ENCODE data around the gene CRACR2A.

Gene CRACR2A

DNA sequence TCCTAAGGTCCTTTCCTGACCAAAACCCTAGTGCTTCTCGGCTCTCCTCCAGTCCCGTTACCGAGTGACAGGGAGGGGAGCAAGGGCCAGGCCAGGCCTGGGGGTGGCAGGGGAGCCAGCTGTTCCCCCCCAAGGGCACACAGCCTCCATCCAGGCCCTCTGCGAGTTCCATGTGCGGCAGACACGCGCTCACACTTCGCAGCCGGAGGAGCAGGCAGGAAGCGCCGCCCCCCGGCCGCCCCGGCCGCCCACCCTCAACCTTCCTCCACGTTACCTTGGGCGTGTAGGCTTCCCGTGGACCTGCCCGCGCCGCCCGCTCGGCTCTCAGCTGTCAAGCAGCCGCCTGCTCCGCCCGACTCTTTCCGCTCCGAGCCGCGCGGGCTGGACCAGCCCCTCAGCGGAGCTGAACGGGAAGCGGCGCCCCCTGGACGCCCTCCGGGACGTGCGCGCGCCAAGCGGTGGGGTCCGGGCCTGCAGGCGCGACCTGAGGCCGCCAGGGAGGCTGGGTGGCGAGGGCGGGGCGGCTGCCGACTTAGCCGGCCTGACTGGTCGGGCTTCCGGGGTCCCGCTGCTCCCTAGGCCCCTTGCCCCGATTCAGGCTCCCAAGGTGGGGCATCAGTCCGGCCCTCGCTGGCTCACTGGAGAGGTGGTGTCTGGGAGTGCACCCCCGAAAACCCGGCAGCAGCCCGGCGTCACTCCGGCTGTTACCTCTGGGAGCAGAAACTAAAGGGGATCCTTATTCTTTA is at the start of gene CRACR2A:
TSS of gene CRACR2A (minus strand) at position 369 of the 746 bp plus-strand sequence. CDS start 56,110 bp downstream, outside the sequence.
- H3K27me3 ChIP-seq (replicated peaks; ENCODE audit: insufficient read depth, low read length): no peaks in the 10 kb centered on the region
- peak within 1 kb of the TSS; percentile 71 for H3K4me3 ChIP-seq (ENCODE audit: low read length)
- DNase-seq: peak; percentile 86
- no peaks in the 10 kb centered on the region for H3K36me3 ChIP-seq (replicated peaks; ENCODE audit: insufficient read depth, low read length)
- H3K9ac ChIP-seq (ENCODE audit: low read length): peak within 1 kb of the TSS; percentile 71
- no peaks in the 10 kb centered on the region for H4K20me1 ChIP-seq (ENCODE audit: insufficient read depth, low read length)
- peak within 1 kb of the TSS; percentile 63 for H3K27ac ChIP-seq (ENCODE audit: low read length)
- peaks cover 12% of the 10 kb centered on the region; the same call in 1 of the 2 replicates for H3K4me1 ChIP-seq (ENCODE audit: low read length)
- peaks cover 4% of the 10 kb centered on the region; the same call in 1 of the 2 replicates for H3F3A ChIP-seq (ENCODE audit: insufficient read depth, low read length)
- TF ChIP-seq EZH2phosphoT487 (IDR thresholded peaks at IDR 0.05; ENCODE audit: low read length) (no peak), EZH2 (optimal IDR thresholded peaks at IDR 0.05; ENCODE audit: low read depth, low read length) (no peak), CTCF (IDR thresholded peaks at IDR 0.05; ENCODE audit: low read length) (peak; percentile 73)
- peaks cover 38% of the 10 kb centered on the region for H3K79me2 ChIP-seq (ENCODE audit: low read length)
- peak within 1 kb of the TSS; percentile 97 for H2AFZ ChIP-seq (ENCODE audit: low read length)
- no peaks in the 10 kb centered on the region for H3K9me3 ChIP-seq (replicated peaks; ENCODE audit: insufficient read depth, low read length)
- H3K9me2 ChIP-seq (replicated peaks; ENCODE audit: insufficient read depth, low read length): no peaks in the 10 kb centered on the region
- H3K4me2 ChIP-seq (ENCODE audit: low read depth, low read length): peak within 1 kb of the TSS; percentile 80

DNA sequence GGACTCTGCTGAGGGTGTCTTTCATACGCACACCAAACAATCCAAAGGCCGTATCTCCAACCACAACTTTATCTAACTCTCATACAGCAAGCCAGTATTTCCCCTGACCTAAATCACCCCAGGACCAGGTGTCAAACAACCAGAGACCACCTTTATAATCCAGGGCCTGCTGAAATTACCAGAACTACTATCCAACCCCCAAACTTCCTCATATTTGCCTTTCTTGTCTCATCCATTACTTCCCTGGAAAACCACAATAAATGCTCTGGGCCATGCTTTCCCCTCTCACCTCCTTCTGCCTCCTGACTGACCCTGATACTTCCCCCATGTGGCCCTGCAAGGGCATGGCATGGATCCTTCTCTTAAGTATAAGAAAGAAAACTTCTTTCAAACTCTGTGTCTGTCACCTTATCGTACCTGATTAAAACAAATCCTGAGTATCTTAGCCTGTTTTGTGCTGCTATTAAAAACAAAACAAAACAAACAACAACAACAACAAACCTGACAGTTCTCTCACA is 44.7 kb upstream of the CRACR2A start:
- Histone ChIP-seq H3K4me3 (ENCODE audit: low read length) (no peak overlapping the region), H2AFZ (ENCODE audit: low read length) (no peak overlapping the region), H3K27ac (ENCODE audit: low read length) (no peak overlapping the region), H3F3A (ENCODE audit: insufficient read depth, low read length) (no peaks in the 10 kb centered on the region), H3K79me2 (ENCODE audit: low read length) (no peaks in the 10 kb centered on the region), H3K9ac (ENCODE audit: low read length) (no peak overlapping the region), H3K27me3 (replicated peaks; ENCODE audit: insufficient read depth, low read length) (no peaks in the 10 kb centered on the region), H3K4me2 (ENCODE audit: low read depth, low read length) (no peak overlapping the region), H3K4me1 (ENCODE audit: low read length) (no peaks in the 10 kb centered on the region; the same call in 1 of the 2 replicates), H3K9me2 (replicated peaks; ENCODE audit: insufficient read depth, low read length) (no peaks in the 10 kb centered on the region), H3K9me3 (replicated peaks; ENCODE audit: insufficient read depth, low read length) (no peaks in the 10 kb centered on the region), H4K20me1 (ENCODE audit: insufficient read depth, low read length) (no peaks in the 10 kb centered on the region), H3K36me3 (replicated peaks; ENCODE audit: insufficient read depth, low read length) (no peaks in the 10 kb centered on the region)
- no peak for DNase-seq
- TF ChIP-seq CTCF (IDR thresholded peaks at IDR 0.05; ENCODE audit: low read length) (no peak), EZH2phosphoT487 (IDR thresholded peaks at IDR 0.05; ENCODE audit: low read length) (no peak), EZH2 (optimal IDR thresholded peaks at IDR 0.05; ENCODE audit: low read depth, low read length) (no peak)

DNA sequence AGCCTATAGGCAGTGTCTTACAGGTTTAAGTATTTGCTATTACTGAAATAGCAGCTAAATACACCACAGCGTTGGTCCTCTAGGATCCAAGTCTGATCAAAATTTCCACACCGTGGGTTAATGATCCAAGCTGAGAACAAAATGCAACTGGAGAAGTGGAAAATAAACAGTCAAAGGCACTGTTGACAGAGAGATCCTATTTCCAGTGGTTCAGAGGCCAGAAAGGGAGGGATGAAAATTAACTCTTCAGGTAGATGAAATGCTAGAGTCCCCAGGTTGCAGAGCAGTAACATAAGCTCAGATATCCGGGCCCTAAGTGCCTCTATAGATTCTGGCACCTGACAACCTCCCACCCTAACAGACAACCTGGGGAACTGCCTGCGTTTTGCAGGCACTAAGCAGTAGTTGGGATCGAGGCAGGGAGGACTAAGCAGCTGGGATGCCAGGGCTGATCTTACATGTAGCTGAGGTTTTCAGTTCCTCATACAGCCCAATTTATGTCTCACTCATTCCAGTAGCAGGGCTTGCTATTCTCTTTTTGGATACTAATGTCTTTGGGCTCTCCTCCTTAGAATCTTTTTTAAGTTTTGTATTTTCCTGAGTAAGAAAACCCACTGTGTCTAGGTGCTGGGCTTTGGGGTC is 42.7 kb upstream of the CRACR2A start:
- no peaks in the 10 kb centered on the region for H3K27me3 ChIP-seq (replicated peaks; ENCODE audit: insufficient read depth, low read length)
- no peak overlapping the region for H3K9ac ChIP-seq (ENCODE audit: low read length)
- H3K9me3 ChIP-seq (replicated peaks; ENCODE audit: insufficient read depth, low read length): no peaks in the 10 kb centered on the region
- H3K4me2 ChIP-seq (ENCODE audit: low read depth, low read length): no peak overlapping the region
- no peak for DNase-seq
- TF ChIP-seq EZH2phosphoT487 (IDR thresholded peaks at IDR 0.05; ENCODE audit: low read length) (no peak), EZH2 (optimal IDR thresholded peaks at IDR 0.05; ENCODE audit: low read depth, low read length) (no peak), CTCF (IDR thresholded peaks at IDR 0.05; ENCODE audit: low read length) (no peak)
- no peaks in the 10 kb centered on the region for H3K36me3 ChIP-seq (replicated peaks; ENCODE audit: insufficient read depth, low read length)
- no peak overlapping the region for H2AFZ ChIP-seq (ENCODE audit: low read length)
- H4K20me1 ChIP-seq (ENCODE audit: insufficient read depth, low read length): no peaks in the 10 kb centered on the region
- no peaks in the 10 kb centered on the region for H3K79me2 ChIP-seq (ENCODE audit: low read length)
- H3K27ac ChIP-seq (ENCODE audit: low read length): no peak overlapping the region
- H3F3A ChIP-seq (ENCODE audit: insufficient read depth, low read length): no peaks in the 10 kb centered on the region
- no peaks in the 10 kb centered on the region for H3K9me2 ChIP-seq (replicated peaks; ENCODE audit: insufficient read depth, low read length)
- no peaks in the 10 kb centered on the region; the same call in 1 of the 2 replicates for H3K4me1 ChIP-seq (ENCODE audit: low read length)
- H3K4me3 ChIP-seq (ENCODE audit: low read length): no peak overlapping the region

All from MM.1S (cell line).